ENCODE data around the gene SVOPL.

The SVOPL gene

DNA sequence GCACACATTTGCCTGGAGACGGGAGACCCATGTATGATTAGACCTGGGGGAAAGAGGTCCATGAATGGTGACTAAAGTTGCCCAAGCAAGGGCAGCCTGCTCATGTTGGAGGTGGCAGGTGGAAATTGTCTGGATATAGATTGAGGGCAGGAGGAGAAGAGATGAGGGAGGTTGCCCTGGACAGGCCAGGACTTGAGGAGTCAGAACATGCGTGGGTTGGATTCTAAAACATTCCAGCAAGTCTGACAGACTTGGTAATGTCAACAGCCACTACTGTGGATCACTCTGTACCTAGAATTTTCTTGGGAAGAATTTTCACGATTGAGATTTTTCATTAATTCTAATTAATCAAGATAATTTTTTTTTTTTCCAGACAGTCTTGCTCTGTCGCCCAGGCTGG, 19.1 kb upstream of the SVOPL start:
- no peak overlapping the region for H3K27ac ChIP-seq
- TF ChIP-seq, protein P1, sequence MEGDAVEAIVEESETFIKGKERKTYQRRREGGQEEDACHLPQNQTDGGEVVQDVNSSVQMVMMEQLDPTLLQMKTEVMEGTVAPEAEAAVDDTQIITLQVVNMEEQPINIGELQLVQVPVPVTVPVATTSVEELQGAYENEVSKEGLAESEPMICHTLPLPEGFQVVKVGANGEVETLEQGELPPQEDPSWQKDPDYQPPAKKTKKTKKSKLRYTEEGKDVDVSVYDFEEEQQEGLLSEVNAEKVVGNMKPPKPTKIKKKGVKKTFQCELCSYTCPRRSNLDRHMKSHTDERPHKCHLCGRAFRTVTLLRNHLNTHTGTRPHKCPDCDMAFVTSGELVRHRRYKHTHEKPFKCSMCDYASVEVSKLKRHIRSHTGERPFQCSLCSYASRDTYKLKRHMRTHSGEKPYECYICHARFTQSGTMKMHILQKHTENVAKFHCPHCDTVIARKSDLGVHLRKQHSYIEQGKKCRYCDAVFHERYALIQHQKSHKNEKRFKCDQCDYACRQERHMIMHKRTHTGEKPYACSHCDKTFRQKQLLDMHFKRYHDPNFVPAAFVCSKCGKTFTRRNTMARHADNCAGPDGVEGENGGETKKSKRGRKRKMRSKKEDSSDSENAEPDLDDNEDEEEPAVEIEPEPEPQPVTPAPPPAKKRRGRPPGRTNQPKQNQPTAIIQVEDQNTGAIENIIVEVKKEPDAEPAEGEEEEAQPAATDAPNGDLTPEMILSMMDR (conservative IDR thresholded peaks at IDR 0.05), result no peak

- TF ChIP-seq, protein P1 (conservative IDR thresholded peaks at IDR 0.05), result no peak
- no peak overlapping the region for H3K27ac ChIP-seq
These were observed 15.7 kb upstream of the SVOPL start for GRCh38 chr7:138716889-138717288.

DNA sequence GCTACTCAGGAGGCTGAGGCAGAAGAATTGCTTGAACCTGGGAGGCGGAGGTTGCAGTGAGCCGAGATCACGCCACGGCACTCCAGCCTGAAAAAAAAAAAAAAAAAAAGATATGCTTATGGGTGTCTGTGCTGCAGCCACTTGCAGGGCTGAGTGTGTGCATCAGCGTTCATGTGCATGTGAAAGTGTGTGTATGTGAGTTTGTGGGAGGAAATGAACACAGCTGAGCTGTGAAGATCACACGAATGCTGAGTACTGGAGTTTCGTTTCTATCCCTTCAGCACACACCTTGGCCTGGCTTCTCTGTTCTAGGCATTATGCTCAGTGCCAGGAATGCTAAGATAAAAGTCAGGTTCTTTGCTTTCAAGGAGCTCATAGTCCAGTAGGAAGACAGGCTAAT, 12.0 kb upstream of the SVOPL start:
- TF ChIP-seq, protein P1 (conservative IDR thresholded peaks at IDR 0.05), result no peak
- no peak overlapping the region for H3K27ac ChIP-seq

- no peak overlapping the region for H3K27ac ChIP-seq
- TF ChIP-seq, protein P1 (conservative IDR thresholded peaks at IDR 0.05), result no peak
These were observed 11.5 kb upstream of the SVOPL start for GRCh38 chr7:138712652-138713051.

DNA sequence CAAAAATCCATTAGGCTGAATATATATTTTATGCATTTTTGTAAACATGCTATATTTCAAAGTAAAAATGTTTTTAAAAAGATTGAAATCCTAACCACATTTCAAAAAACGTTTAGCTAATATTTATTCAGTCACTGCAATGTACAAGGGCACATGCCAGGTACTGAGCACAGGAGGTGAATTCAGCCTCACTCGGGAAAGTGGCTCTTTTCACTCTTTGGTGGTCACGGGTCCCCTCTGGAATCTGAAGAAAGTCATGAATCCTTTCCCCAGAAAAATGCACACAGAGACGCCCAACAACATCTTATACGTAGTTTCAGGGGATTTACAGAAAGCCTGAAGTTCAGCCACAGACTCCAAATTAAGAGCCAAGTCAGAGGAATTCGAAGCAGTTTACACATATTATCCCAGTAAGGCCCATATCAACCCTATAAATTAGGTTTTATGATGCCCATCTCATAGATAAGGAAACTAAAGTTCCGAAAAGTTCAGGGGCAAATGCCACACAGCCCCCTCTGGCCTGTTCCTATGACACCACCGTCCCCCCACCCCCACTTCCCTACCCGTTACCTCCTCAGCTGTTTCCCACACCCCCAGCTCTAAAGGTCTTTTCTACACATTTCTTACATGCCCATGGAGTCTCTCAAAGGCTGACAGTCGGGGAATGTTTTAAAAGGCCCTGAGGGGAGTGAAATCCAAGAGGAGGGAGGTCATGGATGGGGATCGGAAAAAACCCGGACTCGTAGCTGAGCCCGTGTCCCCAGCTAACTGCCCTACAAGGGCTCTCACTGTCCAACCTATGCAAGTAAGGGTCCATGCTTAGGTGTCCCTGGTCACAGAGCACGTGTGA, 9.6 kb upstream of the SVOPL start:
- TF ChIP-seq, protein P1 (conservative IDR thresholded peaks at IDR 0.05), result no peak
- H3K27ac ChIP-seq, result no peak overlapping the region

- TF ChIP-seq, protein P1 (conservative IDR thresholded peaks at IDR 0.05), result no peak
These were observed 4.0 kb upstream of the SVOPL start for GRCh38 chr7:138705167-138705566.

GRCh38 chr7:138701537-138701923, 368 bp upstream of the SVOPL start:
- no peak overlapping the region for H3K27ac ChIP-seq
- TF ChIP-seq, protein P1 (conservative IDR thresholded peaks at IDR 0.05), result no peak

More at GRCh38 chr7:138705167-138705566, 4.0 kb upstream of the SVOPL start:
- no peak overlapping the region for H3K27ac ChIP-seq
